Measurements from ENCODE around the gene WDR93. TPM values are rescaled to one million over a fixed set of nuclear protein-coding genes. Genes with fewer than 3 reads are reported as not detected.

Gene WDR93
- total RNA-seq, 1 experiment from 2014 or later, result 0.33 TPM

GRCh38 chr15:89769366-89769765 is 78.8 kb downstream of the WDR93 start:
- H3K36me3 Mint-ChIP-seq (ENCODE audit: insufficient read depth, unreplicated experiment), result no peaks in the 10 kb centered on the region
- no peak overlapping the region for H3K4me3 Mint-ChIP-seq (ENCODE audit: unreplicated experiment)
- no peaks in the 10 kb centered on the region for H3K27me3 Mint-ChIP-seq (ENCODE audit: insufficient read depth, unreplicated experiment)
- TF ChIP-seq CTCF (IDR thresholded peaks at IDR 0.05; ENCODE audit: unreplicated experiment), result no peak
- H3K4me1 Mint-ChIP-seq (ENCODE audit: insufficient read depth, unreplicated experiment), result peaks cover 5% of the 10 kb centered on the region
- ChIA-PET CTCF (interaction anchor here (2.7 to 3.4 kb wide), 2 partner anchors 9 to 105 kb away, joined by 20 to 26 read pairs; no protein-coding TSS in a partner anchor), POLR2A (interaction anchor here (1.2 to 1.4 kb wide), 2 partner anchors 68 to 125 kb away, joined by 6 read pairs; partner anchors contain the start of gene AP3S2)
- no peak for DNase-seq (ENCODE audit: unreplicated experiment)
- H3K27ac Mint-ChIP-seq (ENCODE audit: low read depth, unreplicated experiment), result no peak overlapping the region
- intact Hi-C loops (cut with micrococcal nuclease), result no loop called here
- no peaks in the 10 kb centered on the region for H3K9me3 Mint-ChIP-seq (ENCODE audit: unreplicated experiment)
- BruUV-seq (replicated peaks), result no TSS peak

- no TSS peak for BruUV-seq (replicated peaks)
- Mint-ChIP-seq H3K27me3 (ENCODE audit: insufficient read depth, unreplicated experiment) (no peaks in the 10 kb centered on the region), H3K9me3 (ENCODE audit: unreplicated experiment) (no peaks in the 10 kb centered on the region), H3K27ac (ENCODE audit: low read depth, unreplicated experiment) (no peak overlapping the region), H3K4me1 (ENCODE audit: insufficient read depth, unreplicated experiment) (peaks cover 6% of the 10 kb centered on the region), H3K4me3 (ENCODE audit: unreplicated experiment) (no peak overlapping the region), H3K36me3 (ENCODE audit: insufficient read depth, unreplicated experiment) (no peaks in the 10 kb centered on the region)
- POLR2A ChIA-PET, result no interaction called here
- no peak for DNase-seq (ENCODE audit: unreplicated experiment)
- no peak for TF ChIP-seq CTCF (IDR thresholded peaks at IDR 0.05; ENCODE audit: unreplicated experiment)
- intact Hi-C loops (cut with micrococcal nuclease), result no loop called here
- CTCF ChIA-PET, result interaction anchor here (1.0 to 3.4 kb wide), 2 partner anchors 9 to 105 kb away, joined by 4 to 26 read pairs; no protein-coding TSS in a partner anchor
Measured at GRCh38 chr15:89770041-89770440, 79.4 kb downstream of the WDR93 start.

GRCh38 chr15:89772932-89773583 is 82.4 kb downstream of the WDR93 start:
- DNase-seq (ENCODE audit: unreplicated experiment), result peak; percentile 36

More at GRCh38 chr15:89772932-89773583, 82.4 kb downstream of the WDR93 start:
- Mint-ChIP-seq H3K36me3 (ENCODE audit: insufficient read depth, unreplicated experiment) (no peaks in the 10 kb centered on the region), H3K4me3 (ENCODE audit: unreplicated experiment) (no peak overlapping the region), H3K4me1 (ENCODE audit: insufficient read depth, unreplicated experiment) (peaks cover 6% of the 10 kb centered on the region), H3K27ac (ENCODE audit: low read depth, unreplicated experiment) (no peak overlapping the region), H3K9me3 (ENCODE audit: unreplicated experiment) (no peaks in the 10 kb centered on the region), H3K27me3 (ENCODE audit: insufficient read depth, unreplicated experiment) (no peaks in the 10 kb centered on the region)
- ChIA-PET POLR2A (interaction anchor here (1.1 to 2.5 kb wide), 4 partner anchors 12 to 102 kb away, joined by 3 to 8 read pairs (median 4); no protein-coding TSS in a partner anchor), CTCF (interaction anchor here (0.5 to 5.2 kb wide), 11 partner anchors 11 to 199 kb away, joined by 3 to 44 read pairs (median 3); no protein-coding TSS in a partner anchor)
- peak; percentile 29 for TF ChIP-seq CTCF (IDR thresholded peaks at IDR 0.05; ENCODE audit: unreplicated experiment)
- no TSS peak for BruUV-seq (replicated peaks)
- intact Hi-C loops (cut with micrococcal nuclease), result no loop called here

Measured in MCF 10A (cell line).